ENCODE results near the gene PSMB11.

Gene PSMB11

DNA sequence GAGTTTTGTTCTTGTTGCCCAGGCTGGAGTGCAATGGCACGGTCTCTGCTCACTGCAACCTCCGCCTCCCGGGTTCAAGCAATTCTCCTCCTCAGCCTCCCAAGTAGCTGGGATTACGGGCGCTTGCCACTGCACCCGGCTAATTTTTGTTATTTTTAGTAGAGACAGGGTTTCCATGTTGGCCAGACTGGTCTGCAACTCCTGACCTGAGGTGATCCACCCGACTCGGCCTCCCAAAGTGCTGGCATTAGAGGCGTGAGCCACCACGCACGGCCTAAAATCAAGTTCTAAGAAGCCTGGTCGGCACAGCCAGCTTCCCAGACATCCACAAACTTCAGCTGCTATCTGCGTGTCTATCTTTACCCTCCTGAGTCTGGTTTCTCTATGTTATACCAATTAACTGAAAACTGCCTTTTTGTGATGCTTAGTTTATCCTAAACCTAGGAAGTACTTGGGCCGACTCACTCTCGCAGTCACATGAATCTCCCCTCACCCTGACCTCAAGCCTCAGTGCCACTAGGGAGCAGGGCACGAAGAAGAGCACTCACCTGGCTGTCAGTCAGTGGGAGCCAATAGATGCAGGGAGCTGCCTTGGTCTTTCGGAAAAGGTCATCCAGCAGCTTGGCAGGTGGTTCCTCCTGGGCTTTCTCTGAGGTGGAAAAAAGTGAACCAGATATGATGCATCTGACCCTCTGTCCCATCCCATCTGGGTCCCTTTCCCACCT is 18.7 kb downstream of the PSMB11 start:
- DNase-seq: no peak

DNA sequence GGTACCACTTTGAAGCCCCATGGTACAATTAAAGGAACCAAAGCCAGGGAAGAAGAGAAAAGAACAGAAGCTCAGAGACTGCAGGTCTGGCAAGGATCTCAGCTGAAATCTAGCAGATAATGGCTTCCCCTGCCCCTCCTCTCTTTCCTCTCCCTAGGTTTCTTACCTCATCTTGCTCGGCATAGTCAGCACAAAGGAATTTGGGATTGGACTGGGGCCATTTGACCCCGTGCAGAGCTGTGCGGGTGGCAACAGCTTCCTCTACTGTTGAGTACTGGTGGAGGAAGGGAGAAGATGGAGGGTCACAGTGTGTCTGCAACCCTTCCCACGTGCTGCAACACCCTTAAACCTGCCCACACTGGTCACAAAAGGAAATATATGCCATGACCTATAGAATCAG is 20.0 kb downstream of the PSMB11 start:
- DNase-seq: peak; percentile 95

DNA sequence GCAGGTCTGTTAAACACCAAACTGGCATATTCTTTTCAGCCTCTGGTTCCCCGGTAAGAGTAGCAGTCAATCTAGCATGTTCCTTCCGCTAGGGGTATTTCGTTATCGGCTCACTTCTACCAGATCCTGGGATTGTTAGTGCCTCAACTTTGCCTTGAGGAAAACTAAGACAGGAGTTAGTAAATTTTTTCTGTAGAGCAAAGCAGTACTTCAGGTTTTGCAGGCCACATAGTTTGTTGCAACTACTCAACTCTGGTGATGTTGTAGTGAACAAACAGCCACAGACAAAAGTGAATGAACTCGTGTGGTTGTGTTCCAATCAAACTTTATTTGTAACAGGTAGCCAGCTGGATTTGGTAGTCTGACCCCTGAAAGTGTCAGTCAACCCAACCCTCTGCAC is 21.6 kb downstream of the PSMB11 start:
- DNase-seq: no peak

DNA sequence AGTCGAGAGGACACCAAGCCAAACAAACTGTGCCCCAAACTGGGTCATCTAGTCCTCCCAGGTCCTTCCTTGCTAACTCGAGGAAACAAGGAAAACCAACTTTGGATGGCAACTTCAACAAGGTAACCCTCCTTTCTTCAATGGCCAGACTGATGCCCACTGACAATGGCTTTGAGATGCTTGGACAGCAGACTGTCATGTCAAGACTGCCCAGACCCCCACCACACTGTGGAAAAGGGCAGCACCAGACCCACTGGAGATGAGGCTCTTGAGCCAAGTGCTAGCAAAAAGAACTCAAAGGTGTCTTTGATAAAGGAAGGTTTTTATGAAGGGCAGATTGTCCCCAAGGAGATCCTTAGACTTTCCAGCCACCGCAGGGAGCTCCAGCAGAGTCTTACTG is 24.4 kb downstream of the PSMB11 start:
- DNase-seq: no peak

DNA sequence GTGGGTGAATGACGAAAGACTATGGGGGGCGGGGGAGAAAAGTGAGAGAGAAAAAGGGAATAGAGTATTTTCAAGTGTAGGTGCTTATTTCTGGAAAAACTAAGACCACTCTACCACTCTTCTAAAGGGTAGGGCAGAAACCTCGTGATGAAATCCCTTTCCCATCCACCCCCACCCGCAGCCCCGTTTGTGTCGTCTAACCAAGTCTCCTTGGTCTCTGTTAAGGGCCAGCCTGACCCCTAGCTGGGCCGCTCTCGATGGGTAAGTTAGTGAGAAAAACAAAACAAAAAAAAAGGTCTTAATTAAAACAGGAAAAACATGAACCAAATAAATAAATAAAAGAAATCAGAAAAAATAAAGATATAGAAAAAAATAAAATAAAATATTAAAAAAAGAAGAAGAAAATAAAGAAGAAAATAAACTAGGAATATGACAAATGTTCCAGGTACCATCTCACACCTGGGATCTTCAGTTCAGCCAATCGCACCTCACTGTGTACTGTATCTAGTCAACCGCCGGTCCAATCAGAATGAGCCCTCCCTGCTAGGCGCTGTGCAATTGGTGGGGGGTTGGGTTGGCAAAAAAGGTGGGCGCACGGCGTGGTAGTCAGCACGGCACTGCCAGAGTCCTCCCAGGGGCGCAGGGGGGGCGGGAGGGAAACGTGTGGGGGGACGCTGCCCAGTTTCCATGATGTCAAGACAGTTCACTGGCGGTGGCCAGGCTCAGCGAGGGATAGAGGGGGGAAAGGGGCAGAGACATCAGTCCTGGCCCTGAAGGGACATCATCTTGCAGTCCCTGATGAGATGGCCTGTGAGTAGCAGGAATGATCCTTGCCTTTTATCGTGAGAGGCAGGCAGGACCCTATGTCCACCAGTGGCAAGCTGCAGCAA is 25.1 kb downstream of the PSMB11 start:
- DNase-seq: no peak

DNA sequence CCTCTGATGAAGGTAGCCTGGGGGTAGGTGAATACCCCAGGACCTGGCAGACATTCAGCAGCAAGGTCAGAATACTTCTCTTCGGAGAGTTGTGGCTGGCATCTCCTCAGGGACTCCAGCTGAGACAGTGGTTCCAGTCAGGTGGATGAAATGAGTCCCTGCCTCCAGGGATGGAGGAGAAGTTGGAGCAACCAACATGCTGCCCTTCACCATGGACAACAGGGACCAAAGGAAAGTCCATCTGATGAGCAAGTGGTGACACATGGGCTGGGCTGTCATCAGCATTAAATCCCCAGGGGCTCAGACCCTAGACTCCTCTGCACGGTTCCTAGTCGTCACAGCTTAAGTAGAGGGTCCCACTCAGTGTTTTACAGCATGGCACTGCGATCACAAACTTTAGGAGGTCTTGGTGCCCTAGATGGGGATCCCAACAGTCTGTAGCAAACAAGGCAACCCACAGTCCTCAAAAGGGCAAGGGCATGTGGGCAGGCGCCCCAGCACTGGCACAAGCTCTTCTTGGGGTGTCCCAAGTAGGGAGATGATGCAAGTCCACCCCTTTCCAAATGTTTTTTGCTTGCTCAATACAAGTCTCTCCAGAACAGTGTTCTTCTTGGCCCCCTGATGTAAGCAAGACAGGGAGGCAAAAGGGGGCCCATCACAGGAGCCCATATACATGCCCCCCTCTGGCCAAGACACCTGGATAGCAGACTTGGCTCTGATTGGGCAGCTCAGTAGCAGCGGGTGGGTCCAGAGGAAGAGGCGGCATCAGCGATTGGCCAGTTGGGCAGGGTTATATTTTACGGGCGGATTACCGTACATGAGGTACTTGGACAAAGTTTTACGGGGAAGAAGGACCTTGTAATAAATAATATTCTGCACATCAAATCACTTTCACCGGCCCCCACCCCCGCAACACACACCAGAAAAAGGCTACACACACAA is 26.1 kb downstream of the PSMB11 start:
- no peak for DNase-seq

DNA sequence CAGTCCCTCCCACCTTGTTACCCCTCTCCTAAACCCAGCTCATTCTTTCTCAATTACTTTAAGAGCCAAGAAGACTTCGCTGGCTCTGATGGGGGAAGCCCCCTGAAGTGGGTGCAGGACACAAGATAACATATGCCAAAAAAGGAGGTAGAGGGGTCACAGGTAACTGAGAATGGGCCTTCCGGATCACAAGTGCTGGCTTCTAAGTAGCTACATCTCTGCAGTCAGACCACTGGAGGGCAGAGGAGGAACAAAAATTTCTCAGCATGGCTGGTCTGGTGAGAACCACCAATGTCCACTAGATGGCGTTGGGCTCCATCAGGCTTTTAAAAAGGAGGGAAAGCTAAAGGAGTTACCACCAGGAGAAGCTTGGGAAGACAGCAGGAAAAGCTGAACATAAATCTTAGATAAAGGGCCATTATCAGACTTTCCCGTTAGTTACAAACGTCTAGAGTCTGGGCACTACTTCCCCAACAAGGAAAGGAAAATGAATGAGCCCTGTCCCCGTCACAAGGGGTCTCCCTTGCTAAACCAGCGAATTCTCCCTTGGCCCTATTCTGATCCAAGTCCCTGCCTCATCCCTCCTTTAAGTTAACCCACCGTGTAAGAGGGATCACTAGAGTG is 26.9 kb downstream of the PSMB11 start:
- peak; percentile 91 for DNase-seq

DNA sequence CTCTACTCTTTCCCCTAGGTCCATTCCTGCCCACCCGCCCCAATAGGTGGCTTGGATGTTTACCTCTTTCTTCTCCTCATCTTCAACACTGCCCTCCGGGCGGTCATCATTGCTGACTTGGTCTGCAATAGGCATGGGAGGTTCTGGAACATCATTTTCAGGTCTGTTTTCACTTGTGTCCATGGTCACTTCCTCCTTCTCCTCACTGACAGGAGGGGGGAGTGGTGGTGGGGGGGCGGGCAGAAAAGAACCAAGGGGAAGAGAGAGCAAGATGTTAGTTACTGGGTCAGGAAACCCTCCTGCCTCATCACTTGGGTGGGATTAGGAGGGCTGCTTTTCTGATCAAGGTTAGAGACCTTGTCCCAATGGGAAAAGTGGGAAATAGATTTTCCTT is 27.4 kb downstream of the PSMB11 start:
- DNase-seq: no peak

DNA sequence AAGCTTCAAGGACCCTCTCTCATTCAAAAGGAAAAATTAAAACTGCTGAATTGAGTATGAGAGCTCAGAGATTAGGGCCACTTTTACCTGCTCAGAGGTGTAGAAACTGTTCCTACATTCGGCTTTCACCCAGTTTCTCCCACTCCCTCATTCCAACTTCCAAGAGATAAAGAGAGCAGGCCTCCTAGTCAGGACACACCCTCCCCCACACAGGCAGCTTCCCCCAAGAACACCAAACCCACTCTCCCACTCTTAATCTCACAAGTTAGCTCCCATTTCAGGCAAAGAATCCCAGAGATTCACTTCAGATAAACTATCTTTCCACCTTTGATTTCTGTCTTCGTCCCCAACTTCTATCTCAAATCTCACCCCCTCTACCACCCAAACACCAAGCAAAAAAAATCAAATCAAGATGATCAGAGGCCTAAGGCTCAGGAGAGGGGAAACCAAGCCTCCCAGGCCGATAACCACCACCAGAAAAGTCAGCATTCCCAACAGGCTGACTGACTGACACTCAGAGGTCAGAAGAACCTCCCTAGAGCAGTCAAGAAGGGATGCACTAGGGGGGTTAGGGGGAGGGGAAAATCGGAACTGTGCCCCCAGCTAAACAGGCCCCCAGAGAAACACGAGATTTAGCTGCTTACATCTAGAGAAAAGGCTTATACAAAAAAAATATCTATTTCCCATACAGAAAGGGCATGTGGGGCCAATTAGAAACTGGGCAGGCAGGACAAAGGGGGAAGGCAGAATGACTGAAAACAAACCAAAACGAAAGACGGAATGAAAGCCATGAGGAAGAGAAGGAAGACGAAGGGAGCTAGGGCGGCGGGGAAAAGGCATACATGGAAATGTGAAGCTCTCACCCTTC is 28.5 kb downstream of the PSMB11 start:
- no peak for DNase-seq

DNA sequence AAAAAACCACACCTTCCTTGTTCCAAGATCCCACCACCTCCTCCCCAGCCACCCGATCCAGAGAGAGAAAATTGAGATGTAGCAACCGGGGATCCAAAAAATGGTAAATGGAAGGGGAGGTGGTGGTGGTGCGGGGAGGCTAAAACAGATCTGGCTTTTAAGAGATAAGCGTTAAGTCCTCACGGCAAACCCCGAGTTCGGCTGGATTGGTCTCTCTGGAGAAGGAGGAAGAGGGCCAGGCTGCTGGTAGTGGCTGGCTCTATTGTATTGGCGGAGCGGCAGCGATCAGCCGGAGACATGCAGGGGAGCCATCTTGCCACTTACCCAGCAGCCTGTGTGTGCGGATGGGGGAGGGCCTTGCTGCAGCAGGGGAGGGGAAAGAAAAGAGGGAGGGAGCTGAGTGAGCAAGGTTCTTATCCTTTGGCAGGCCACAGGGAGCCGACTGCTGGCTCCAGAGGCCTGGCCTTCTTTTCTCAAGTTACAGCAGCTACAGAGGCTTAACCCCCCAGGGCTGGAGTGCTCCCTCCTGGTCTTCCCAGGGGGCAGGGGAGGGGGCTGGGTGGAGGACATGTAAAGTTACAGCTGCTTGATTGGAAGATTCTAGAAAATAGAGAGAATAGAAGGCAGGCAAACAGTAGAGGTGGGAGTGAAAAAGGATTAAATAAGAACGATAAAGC is 29.4 kb downstream of the PSMB11 start:
- DNase-seq: peak; percentile 94

DNA sequence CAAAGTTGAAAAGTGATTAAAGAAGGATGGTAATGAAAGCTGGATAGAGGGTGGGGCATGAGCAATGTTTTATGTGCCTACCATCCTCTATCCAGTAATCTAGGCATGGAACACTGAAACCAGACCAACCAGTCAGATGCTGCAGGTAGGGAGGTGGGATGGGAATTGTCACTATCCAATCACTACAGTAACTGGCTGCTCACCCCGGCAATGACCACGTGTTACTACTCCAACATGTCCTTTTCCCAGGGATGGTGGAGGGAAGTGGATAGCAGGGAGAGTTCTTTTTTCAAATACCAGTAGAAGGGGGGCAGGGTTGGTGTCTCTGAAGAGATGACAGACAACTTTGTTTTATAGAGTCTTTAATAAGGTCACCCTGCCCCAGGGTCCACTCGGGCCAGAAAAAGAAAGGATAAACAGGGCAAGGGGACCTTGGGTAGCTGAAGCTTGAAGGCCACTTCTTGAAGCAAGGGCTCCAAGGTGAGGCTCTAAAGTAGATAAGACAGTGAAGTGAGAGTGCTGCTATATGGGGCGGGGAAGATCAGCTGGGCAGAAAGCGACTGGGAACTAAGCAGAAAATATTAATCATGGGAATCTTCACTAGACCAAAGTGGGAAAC is 30.0 kb downstream of the PSMB11 start:
- no peak for DNase-seq

DNA sequence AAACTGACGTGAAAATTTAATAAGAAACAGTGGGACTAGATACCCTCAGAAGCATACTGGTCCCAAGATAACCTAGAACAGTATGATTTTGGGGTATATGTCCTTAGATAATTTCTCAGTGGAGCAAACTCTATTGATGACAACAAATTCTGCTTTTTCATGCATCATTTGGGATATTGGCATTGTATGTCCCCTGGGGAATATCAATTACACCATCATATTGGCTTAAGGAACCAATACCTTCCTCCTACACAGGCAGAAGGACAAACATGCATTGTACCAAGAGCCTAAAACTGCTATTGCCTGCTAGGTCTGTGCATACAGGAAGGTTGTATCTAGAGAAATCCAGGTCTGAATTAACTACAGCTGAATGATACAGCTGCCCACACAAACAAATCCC is 32.9 kb downstream of the PSMB11 start:
- no peak for DNase-seq

DNA sequence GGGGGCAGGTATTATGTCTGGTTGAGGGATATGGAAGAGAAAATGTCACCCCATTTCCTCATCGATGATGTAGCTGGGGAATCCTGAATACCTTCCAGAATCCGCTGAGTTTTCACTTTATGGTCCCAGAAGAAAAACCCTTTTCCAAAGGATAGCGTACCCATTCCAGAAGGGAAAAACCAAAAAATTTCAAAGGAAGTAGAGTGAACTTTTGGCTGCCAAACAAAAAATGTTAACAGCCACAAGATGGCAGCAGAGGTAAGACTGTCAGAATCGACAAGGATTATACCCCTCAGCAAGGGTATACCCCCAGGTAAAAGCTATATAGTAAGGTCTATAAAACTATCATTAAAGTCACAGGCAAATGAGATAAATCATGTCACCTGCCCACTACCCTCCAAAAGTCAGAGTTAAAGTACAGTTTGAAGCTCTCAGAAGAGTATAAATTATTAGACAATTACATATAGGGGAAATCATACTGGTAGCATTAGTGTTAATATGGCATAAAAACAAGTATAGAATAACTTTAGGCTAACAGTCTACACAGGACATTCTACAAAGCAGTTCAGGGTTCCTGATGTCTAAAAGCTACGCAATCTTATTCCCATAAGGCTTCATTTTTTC is 34.9 kb downstream of the PSMB11 start:
- DNase-seq: no peak

DNA sequence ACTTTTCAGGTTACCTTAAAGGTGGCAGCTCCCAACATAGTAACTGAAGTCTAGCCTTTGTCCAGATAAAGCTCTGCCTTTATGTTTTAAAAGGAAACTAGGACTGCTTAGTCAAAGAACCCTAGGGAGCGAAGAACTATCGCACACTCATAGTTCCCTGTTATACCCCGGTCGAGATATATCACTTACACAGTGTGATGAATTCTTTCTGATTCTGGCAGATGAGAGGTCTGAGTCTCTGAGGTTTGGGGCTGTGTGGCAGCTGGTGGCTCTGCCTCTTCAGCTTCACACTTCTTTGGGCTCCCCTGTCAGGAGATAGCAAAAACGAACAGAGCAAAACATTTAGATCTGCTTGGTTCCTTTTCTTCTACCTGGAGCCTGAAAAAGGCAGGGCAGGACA is 36.0 kb downstream of the PSMB11 start:
- no peak for DNase-seq

DNA sequence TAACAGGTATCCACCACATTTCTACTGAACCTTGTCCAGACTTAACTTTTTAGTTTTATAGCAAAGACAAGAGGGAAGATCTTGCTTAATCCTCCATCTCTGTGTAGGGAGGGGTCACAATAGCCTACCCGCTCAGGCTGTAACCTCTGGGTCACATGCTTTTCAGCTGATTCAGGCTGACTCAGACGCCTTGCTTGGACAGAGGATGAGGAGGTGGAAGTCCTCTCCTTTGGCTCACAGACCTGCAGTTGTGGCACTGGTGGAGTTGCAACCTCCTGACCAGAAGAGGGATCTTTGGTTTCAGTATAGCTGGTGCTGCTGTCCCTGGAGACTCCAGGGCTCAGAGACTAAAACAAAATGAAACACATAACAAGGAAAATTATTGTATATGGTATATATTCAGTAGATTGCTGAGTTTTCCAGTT is 36.7 kb downstream of the PSMB11 start:
- peak; percentile 86 for DNase-seq

DNA sequence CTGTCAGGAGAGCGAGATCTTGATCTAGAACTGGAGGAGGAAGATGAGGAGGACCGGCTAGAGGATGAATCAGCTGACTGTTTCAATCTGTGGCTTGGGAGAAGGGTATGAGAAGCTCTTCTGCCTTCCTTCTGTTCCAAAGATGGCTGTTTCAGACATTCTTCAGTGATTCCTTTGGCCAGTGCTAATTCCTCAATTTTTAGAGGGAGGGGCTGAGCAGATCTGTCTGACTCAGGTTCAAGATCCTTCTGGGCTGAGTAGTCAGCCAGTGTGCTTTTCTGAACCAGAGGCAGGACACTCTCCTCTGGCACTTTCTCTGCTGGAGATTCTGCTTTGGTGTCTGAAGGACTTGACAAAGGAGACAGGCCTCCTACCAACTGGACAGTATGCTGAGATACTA is 37.7 kb downstream of the PSMB11 start:
- DNase-seq: peak; percentile 49

DNA sequence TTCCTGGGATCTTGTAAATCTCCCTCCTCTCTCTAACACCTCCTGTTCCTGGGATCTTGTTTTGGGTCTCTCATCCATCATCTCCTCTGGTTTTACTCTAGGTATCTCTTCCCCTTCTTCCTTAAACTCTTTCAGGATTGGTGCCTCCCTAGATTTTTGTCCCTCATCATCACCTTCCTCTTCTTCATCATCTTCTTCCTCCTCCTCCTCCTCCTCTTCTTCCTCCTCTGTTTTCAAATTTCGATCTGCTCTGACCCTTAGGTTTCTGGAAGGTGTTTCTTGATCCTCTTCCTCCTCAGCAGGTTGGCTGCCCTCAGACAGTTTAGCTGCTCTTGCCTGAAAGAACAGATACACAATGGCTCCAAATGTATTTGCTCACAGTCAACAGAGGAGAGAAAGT is 38.5 kb downstream of the PSMB11 start:
- DNase-seq: no peak

DNA sequence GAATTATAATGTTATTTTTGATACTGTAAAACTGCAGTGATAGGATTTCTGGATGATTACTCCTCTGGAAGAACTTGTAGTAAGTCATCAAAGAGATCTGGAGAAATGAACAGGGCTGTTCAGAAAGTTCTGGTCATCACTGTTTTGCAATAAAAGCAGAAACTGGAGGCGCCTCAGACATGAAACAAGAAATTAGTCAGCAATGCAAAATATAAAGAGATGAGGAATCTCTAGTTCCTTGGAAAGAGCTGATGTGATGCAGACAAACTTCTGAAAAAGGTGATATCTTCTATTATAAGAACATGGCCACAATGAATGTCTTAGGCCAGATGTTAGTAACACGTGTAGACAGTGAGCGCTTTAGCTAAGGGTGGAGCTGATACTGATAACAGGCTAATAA is 43.4 kb downstream of the PSMB11 start:
- DNase-seq: no peak

DNA sequence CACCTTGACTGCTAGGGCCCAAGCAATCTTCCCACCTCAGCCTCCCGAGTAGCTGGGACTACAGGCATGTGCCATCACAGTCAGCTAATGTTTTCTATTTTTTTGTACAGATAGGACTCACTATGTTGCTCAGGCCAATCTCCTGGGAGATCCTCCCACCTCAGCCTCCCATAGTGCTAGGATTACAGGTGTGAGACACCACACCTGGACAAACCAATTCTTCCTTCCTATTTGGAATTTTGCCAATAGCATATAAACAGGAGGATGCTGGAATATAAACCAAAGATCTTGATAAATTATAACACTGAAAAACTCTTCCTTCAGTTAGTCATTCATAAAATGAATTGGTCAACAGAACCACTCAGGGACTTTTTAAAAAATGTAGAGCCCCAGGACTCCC is 44.6 kb downstream of the PSMB11 start:
- DNase-seq: no peak

Data from fibroblast of skin of scalp (primary cell).